GM21515 (cell line): Measurements from ENCODE around the gene DEPDC1B.
"Not testable (repeated sequence)": the region's sequence is repeated elsewhere in the genome, so short reads cannot be mapped to it uniquely, and the experiment has no call there.

Source experiments
- ATAC-seq: cut with Tn5 transposase; IDR thresholded peaks from one replicate; pipeline ENCODE4 v1.9.1; 2021; ENCODE audit not compliant: unreplicated experiment

Gene DEPDC1B

GRCh38 chr5:60699288-60699608 is 718 bp downstream of the DEPDC1B start:
- no peak for ATAC-seq

- no peak for ATAC-seq
Measured at GRCh38 chr5:60698336-60698735, 1.6 kb downstream of the DEPDC1B start.

- ATAC-seq, result no peak
Measured at GRCh38 chr5:60690326-60690725, 9.6 kb downstream of the DEPDC1B start.

- ATAC-seq, result no peak
Measured at GRCh38 chr5:60688980-60689379, 11.0 kb downstream of the DEPDC1B start.

GRCh38 chr5:60687927-60688720 is 11.8 kb downstream of the DEPDC1B start:
- ATAC-seq, result peak; percentile 91

GRCh38 chr5:60686157-60686556 is 13.8 kb downstream of the DEPDC1B start:
- no peak for ATAC-seq

- ATAC-seq, result no peak
Measured at GRCh38 chr5:60685700-60686099, 14.3 kb downstream of the DEPDC1B start.

- no peak for ATAC-seq
Measured at GRCh38 chr5:60685028-60685427, 14.9 kb downstream of the DEPDC1B start.

GRCh38 chr5:60682007-60682406 is 18.0 kb downstream of the DEPDC1B start:
- ATAC-seq, result not testable (repeated sequence)

GRCh38 chr5:60679816-60680215 is 20.1 kb downstream of the DEPDC1B start:
- no peak for ATAC-seq

GRCh38 chr5:60677850-60678664 is 21.9 kb downstream of the DEPDC1B start:
- peak; percentile 67 for ATAC-seq

GRCh38 chr5:60675286-60675685 is 24.7 kb downstream of the DEPDC1B start:
- no peak for ATAC-seq

GRCh38 chr5:60674251-60675069 is 25.5 kb downstream of the DEPDC1B start:
- no peak for ATAC-seq

- ATAC-seq, result no peak
Measured at GRCh38 chr5:60673334-60673733, 26.6 kb downstream of the DEPDC1B start.

GRCh38 chr5:60672693-60673264 is 27.2 kb downstream of the DEPDC1B start:
- no peak for ATAC-seq

GRCh38 chr5:60671899-60672692 is 27.9 kb downstream of the DEPDC1B start:
- no peak for ATAC-seq

GRCh38 chr5:60670749-60671148 is 29.2 kb downstream of the DEPDC1B start:
- ATAC-seq, result no peak

GRCh38 chr5:60668686-60669304 is 31.2 kb downstream of the DEPDC1B start:
- ATAC-seq, result no peak

GRCh38 chr5:60651872-60652620 is 47.9 kb downstream of the DEPDC1B start:
- ATAC-seq, result no peak
